Activated CD8-positive, alpha-beta T cell treated with anti-CD3 and anti-CD28 coated beads for 36 hours (primary cell): ENCODE results near the gene KLRF1. TPM values are rescaled to one million over a fixed set of nuclear protein-coding genes. Genes with fewer than 3 reads are reported as not detected.

ENCODE experiments used
- ATAC-seq: fragments of 200-7000 bp; cut with Tn5 transposase; one replicate; pipeline ENCODE4 v1.10.0; 2021; ENCODE audit warnings: mild to moderate bottlenecking, moderate library complexity
- CTCF ChIA-PET: fragments of 350-600 bp; sonication (Branson Sonifier 250); formaldehyde crosslinking; loops from one replicate; lab custom pipeline; 2021; ENCODE audit warnings: antibody characterized with exemption; lab: Charles Lee
- POLR2A ChIA-PET: fragments of 350-600 bp; sonication (Branson Sonifier 250); formaldehyde crosslinking; loops from one replicate; lab custom pipeline; 2021; ENCODE audit warnings: antibody characterized with exemption; lab: Charles Lee
- DNase-seq: peaks from one replicate; pipeline ENCODE4 v3.0.0-alpha.2; 2020
- H3K27ac Mint-ChIP-seq: one replicate; pipeline ENCODE4 v1.8.0; 2021; ENCODE audit warnings: mild to moderate bottlenecking, mixed read lengths
- H3K27me3 Mint-ChIP-seq: one replicate; pipeline ENCODE4 v1.8.0; 2021; ENCODE audit warnings: mixed read lengths
- H3K36me3 Mint-ChIP-seq: one replicate; pipeline ENCODE4 v1.8.0; 2021; ENCODE audit warnings: low read depth, mixed read lengths
- H3K4me1 Mint-ChIP-seq: one replicate; pipeline ENCODE4 v1.8.0; 2021; ENCODE audit warnings: low read depth, mixed read lengths
- H3K4me3 Mint-ChIP-seq: one replicate; pipeline ENCODE4 v1.8.0; 2021; ENCODE audit warnings: mild to moderate bottlenecking, moderate library complexity, mixed read lengths
- H3K9me3 Mint-ChIP-seq: one replicate; pipeline ENCODE4 v1.8.0; 2021; ENCODE audit warnings: mixed read lengths
- intact Hi-C: fragments of 100-400 bp; cut with micrococcal nuclease; formaldehyde crosslinking; loops from one replicate; pipeline ENCODE4 v1.10.0; 2022
- total RNA-seq, 2 experiments: library from RNA; stranded (reverse); gene quantifications; one replicate each; pipeline ENCODE4 v1.2.3, GENCODE V29; 2021
- TF ChIP-seq, protein P1 (sequence below): fragments of 200-600 bp; IDR thresholded peaks from one replicate; pipeline ENCODE4 v1.8.0; 2022; ENCODE audit warnings: antibody characterized with exemption, mild to moderate bottlenecking

KLRF1 gene
- total RNA-seq, 2 experiments from 2014 or later: not detected

DNA sequence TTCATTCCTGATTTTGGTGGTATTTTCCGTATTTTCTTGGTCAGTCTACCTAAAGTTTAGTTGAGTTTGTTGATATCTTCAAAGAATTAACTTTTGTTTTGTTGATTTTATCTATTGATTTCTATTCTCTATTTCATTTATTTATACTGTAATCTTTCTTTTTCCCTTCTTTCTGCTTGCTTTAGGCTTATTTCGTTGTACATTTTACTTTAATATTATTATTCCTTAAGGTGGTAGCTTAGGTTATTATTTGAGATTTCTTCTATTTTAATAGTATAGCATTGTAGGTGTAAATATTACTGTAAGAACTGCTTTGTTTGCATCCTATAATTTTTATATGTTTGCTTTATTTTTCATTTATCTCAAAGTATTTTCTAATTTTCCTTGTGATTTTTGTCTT lies 21.4 kb upstream of the KLRF1 start:
- ChIA-PET POLR2A (no interaction called here), CTCF (interaction anchor here (1.0 to 17.0 kb wide), 2 partner anchors 8 to 57 kb away, joined by 4 to 219 read pairs; no protein-coding TSS in a partner anchor)
- Mint-ChIP-seq H3K4me3 (no peak overlapping the region), H3K4me1 (peaks cover 4% of the 10 kb centered on the region), H3K36me3 (no peaks in the 10 kb centered on the region), H3K9me3 (no peaks in the 10 kb centered on the region), H3K27ac (no peak overlapping the region), H3K27me3 (peaks cover 5% of the 10 kb centered on the region)
- ATAC-seq (no peak), DNase-seq (no peak)
- intact Hi-C loops: no loop called here
- TF ChIP-seq, protein P1, sequence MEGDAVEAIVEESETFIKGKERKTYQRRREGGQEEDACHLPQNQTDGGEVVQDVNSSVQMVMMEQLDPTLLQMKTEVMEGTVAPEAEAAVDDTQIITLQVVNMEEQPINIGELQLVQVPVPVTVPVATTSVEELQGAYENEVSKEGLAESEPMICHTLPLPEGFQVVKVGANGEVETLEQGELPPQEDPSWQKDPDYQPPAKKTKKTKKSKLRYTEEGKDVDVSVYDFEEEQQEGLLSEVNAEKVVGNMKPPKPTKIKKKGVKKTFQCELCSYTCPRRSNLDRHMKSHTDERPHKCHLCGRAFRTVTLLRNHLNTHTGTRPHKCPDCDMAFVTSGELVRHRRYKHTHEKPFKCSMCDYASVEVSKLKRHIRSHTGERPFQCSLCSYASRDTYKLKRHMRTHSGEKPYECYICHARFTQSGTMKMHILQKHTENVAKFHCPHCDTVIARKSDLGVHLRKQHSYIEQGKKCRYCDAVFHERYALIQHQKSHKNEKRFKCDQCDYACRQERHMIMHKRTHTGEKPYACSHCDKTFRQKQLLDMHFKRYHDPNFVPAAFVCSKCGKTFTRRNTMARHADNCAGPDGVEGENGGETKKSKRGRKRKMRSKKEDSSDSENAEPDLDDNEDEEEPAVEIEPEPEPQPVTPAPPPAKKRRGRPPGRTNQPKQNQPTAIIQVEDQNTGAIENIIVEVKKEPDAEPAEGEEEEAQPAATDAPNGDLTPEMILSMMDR: no peak

DNA sequence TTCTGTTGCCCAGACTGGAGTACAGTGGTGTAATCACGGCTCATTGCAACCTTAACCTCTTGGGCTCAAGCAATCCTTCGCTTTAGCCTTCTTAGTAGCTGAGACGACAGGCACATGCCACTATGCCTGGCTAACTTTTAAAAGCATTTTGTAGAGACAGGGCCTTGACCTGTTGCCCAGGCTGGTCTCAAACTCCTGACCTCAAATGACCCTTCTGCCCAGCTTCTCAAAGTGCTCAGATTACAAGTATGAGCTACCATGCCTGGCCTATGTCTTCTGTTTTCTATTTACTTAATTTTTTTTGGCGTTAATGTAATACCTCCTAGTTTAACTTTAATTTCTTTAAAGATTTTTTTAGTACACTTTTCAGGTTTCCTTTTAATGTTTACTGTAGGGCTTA lies 20.6 kb upstream of the KLRF1 start:
- Mint-ChIP-seq H3K36me3 (no peaks in the 10 kb centered on the region), H3K4me3 (no peak overlapping the region), H3K9me3 (no peaks in the 10 kb centered on the region), H3K27ac (no peak overlapping the region), H3K4me1 (peaks cover 6% of the 10 kb centered on the region), H3K27me3 (peaks cover 7% of the 10 kb centered on the region)
- intact Hi-C loops: no loop called here
- CTCF ChIA-PET: interaction anchor here (1.0 to 17.0 kb wide), 4 partner anchors 7 to 64 kb away, joined by 4 to 219 read pairs (median 24); no protein-coding TSS in a partner anchor
- TF ChIP-seq, protein P1: no peak
- POLR2A ChIA-PET: no interaction called here
- ATAC-seq (no peak), DNase-seq (no peak)

DNA sequence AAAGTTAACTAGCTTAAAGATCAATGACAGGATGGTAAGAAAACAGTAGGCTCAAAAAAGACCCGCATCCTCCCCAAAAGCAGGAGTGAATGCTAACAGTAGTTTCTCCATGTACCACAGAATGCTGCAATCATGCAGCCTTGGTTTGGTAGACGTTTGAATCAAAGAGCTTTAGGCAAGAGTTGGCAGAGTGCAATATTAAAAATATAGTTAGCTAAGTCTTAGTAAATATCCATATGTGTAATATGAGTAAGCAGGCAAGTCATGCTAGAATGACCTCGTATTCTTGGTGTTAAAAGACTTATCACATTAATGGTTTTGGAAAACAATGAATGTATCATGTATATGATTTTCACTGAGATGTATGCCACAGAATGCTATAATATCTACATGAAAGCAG lies 18.8 kb upstream of the KLRF1 start:
- ATAC-seq: no peak
- Mint-ChIP-seq H3K4me1 (peaks cover 8% of the 10 kb centered on the region), H3K9me3 (no peaks in the 10 kb centered on the region), H3K4me3 (no peak overlapping the region), H3K36me3 (no peaks in the 10 kb centered on the region), H3K27me3 (peaks cover 7% of the 10 kb centered on the region), H3K27ac (no peak overlapping the region)
- TF ChIP-seq, protein P1: no peak
- intact Hi-C loops: no loop called here
- no peak for DNase-seq
- CTCF ChIA-PET: interaction anchor here (1.0 to 17.0 kb wide), 6 partner anchors 10 to 203 kb away, joined by 3 to 219 read pairs (median 8); no protein-coding TSS in a partner anchor
- POLR2A ChIA-PET: interaction anchor here (1.2 kb wide), 1 partner anchor 58 kb away, joined by 4 read pairs; no protein-coding TSS in a partner anchor

DNA sequence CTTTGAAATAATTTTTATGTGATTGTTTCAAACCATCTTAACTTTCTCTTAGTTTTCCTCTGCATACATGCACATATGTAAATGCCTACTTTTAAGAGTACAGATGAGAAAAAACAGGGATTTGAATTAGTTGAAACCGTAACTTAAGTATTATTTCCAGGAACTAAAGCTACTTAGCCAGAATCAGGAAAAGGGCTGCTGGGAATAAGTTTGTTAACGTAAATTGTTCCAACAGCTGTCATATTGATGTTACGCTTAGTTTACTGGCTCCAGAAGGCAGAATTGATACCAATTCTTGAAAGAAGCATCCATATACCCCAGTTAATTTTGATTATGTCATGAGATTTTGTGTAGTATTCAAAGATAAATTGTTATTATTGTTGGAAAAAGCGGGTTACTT lies 17.9 kb upstream of the KLRF1 start:
- no peaks in the 10 kb centered on the region for H3K36me3 Mint-ChIP-seq
- peaks cover 14% of the 10 kb centered on the region for H3K4me1 Mint-ChIP-seq
- no peak overlapping the region for H3K27ac Mint-ChIP-seq
- TF ChIP-seq, protein P1: no peak
- H3K27me3 Mint-ChIP-seq: peaks cover 7% of the 10 kb centered on the region
- H3K4me3 Mint-ChIP-seq: no peak overlapping the region
- intact Hi-C loops: no loop called here
- ChIA-PET POLR2A (no interaction called here), CTCF (interaction anchor here (1.0 to 17.0 kb wide), 5 partner anchors 11 to 202 kb away, joined by 3 to 219 read pairs (median 12); no protein-coding TSS in a partner anchor)
- DNase-seq: no peak
- H3K9me3 Mint-ChIP-seq: no peaks in the 10 kb centered on the region
- no peak for ATAC-seq

DNA sequence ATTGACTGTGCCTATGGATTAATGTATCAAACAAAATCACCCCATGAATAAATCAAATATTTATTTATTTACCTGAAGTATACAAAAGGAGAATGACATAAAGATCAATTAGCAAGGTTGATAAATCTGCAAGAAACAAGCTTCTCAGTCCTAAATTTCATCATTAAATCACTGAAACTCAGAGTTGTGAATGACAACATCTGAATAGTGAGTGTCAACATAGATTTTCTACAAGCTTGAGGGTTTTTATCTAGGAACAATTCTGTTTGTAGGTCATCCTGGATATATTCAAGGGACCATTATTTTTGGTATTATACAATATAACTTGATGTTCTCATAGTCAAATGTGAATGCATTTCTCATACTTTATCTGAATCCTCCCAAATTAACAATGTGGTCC lies 17.4 kb upstream of the KLRF1 start:
- TF ChIP-seq, protein P1: no peak
- peaks cover 14% of the 10 kb centered on the region for H3K4me1 Mint-ChIP-seq
- no peaks in the 10 kb centered on the region for H3K36me3 Mint-ChIP-seq
- peaks cover 5% of the 10 kb centered on the region for H3K27me3 Mint-ChIP-seq
- no peak overlapping the region for H3K4me3 Mint-ChIP-seq
- H3K9me3 Mint-ChIP-seq: no peaks in the 10 kb centered on the region
- no peak overlapping the region for H3K27ac Mint-ChIP-seq
- no peak for DNase-seq
- no peak for ATAC-seq
- intact Hi-C loops: loop anchor here (5.0 kb wide), 2 partner anchors 57 to 332 kb away; partner anchors contain the start of gene CLEC2B
- CTCF ChIA-PET: interaction anchor here (0.9 to 17.0 kb wide), 4 partner anchors 11 to 201 kb away, joined by 3 to 219 read pairs (median 22); no protein-coding TSS in a partner anchor
- POLR2A ChIA-PET: no interaction called here
